Skin epidermis (tissue), 12 donors: Measurements from ENCODE around the gene NLRP1.

Experiments used
- H3K27ac ChIP-seq, 21 experiments: fragments of 200-600 bp; sonication (generic) in 11 of 21; one replicate each; pipeline ENCODE4 v1.5.0; 2020; ENCODE audit warnings: mild to moderate bottlenecking in 3 of 21, inconsistent platforms in 2 of 21, moderate library complexity in 2 of 21
- H3K4me3 ChIP-seq, 7 experiments: fragments of 200-600 bp; sonication (generic) in 2 of 7; one replicate each; pipeline ENCODE4 v1.5.0; 2020; ENCODE audit warnings: inconsistent platforms in 2 of 7, mild to moderate bottlenecking in 2 of 7, moderate library complexity in 1 of 7

The NLRP1 gene

DNA sequence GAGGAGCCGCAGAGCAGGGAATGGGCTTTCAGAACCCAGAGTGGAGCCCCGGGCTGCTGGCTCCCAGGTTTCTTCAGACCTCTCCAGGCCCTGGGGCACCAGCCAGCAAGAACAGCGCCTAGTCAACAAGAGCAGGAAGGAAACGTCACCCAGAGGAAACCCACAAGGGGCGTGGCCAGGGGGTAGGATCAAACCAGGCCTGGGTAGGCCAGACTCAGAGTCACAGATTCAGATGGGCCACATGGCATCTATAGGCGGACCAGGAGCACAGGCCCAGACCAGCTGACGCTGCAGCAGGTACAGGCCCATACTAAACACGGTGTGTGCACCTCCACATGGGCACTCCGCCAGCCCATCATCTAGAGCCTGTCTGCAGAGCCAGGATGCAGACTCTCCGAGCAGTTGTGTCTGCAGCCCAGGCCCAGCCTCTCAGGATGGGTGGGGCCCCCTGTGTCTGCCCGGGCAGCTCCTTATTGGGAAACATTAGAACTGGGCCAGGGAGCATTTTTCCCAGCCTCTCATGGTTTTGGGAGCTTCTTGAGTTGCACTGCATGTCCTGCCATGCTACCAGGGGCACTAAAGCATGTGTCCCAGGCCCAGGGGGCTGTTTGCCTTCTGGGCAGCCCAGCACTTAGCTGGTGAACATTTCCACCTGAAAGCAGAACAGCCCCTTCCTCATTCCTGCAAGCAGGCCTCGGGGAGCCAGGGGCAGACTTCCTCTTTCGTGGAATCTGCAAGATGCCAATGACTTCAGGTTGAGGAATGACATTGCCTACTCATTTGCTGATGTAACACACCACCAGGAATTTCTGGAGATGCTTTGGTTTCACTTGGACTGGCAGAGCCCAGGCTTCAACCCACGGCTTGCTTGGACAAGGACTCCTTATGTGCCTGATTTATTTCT lies at the start of gene NLRP1:
NLRP1 (minus strand) TSS at position 127 of the 904 bp plus-strand sequence. CDS start 552 bp downstream, outside the sequence.
- H3K27ac ChIP-seq: peak within 1 kb of the TSS; percentile 64 to 99 (median 92)
- peak within 1 kb of the TSS; percentile 47 to 67 (median 54) for H3K4me3 ChIP-seq

- Histone ChIP-seq H3K27ac (no peak overlapping the region), H3K4me3 (no peak overlapping the region)
Measured at GRCh38 chr17:5631958-5632590, 47.8 kb upstream of the NLRP1 start.

- no peak overlapping the region for H3K27ac ChIP-seq
- H3K4me3 ChIP-seq: no peak overlapping the region
Measured at GRCh38 chr17:5630434-5630833, 46.1 kb upstream of the NLRP1 start.

- Histone ChIP-seq H3K27ac (no peak overlapping the region), H3K4me3 (no peak overlapping the region)
Measured at GRCh38 chr17:5629128-5629527, 44.8 kb upstream of the NLRP1 start.

- H3K27ac ChIP-seq: no peak overlapping the region
- H3K4me3 ChIP-seq: no peak overlapping the region
Measured at GRCh38 chr17:5628262-5628661, 44.0 kb upstream of the NLRP1 start.

GRCh38 chr17:5624211-5624610 lies 39.9 kb upstream of the NLRP1 start:
- Histone ChIP-seq H3K27ac (no peak overlapping the region), H3K4me3 (no peak overlapping the region)

DNA sequence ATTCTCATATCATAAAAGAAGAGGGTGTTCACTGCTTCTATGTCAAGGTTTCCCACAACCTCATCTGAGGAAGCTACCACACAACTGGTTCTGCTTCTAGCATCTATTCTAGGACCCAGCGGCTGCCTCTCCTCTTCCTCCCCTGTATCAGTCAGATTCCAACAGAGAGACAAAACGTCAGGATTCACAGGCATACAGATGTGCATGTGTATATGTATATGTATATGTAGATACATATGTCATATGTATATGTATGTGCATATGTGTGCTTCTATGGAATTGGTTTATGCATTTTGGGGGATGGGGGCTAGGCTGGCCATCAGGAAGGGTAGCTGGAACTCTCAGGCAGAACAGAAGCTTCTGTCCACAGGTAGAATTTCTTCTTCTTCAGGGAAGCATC lies 37.4 kb upstream of the NLRP1 start:
- no peak overlapping the region for H3K4me3 ChIP-seq
- no peak overlapping the region for H3K27ac ChIP-seq

GRCh38 chr17:5621026-5621425 lies 36.7 kb upstream of the NLRP1 start:
- H3K27ac ChIP-seq: no peak overlapping the region
- H3K4me3 ChIP-seq: no peak overlapping the region

DNA sequence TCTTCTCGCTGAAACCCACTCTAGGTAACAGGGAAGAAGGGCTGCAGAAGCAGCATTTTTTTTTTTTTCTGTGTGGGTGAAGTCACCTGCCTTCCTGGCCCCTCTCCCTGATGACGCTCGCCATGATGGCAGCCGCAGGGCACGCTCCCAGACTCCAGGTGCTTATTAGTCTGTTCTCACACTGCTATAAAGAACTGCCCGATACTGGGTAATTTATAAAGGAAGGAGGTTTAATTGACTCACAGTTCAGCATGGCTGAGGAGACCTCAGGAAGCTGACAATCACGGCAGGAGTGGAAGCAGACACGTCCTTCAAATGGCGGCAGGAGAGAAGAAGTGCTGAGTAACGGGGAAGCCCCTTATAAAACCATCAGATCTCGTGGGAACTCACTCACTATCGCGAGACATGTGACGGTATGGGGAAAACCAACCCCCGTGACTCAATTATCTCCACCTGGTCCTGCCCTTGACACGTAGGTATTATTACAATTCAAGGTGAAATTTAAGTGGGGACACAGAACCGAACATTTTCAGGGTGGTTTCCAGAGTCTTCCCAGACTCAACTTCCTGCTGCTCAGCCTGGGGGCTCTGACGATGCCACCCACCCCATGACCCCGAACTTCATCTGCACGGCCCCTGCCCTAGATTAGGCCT lies 34.9 kb upstream of the NLRP1 start:
- H3K4me3 ChIP-seq: no peak overlapping the region
- no peak overlapping the region for H3K27ac ChIP-seq

DNA sequence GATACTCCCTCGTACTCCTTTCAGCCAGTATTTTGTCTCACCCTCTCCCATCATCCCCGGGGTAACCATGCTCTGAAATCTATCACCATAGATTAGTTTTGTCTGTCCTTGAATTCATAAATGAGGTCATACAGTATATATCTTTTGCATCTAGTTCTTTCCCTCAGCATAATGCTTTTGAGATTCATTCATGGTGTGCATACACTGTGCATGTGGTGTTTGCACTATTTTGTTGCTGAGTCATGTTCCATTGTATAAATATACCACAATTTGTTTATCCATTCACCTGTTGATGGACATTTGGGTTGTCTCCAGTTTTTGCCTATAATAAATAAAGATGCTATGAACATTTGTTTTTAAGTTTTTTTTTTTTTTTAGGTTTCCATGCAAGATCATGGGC lies 34.2 kb upstream of the NLRP1 start:
- H3K27ac ChIP-seq: no peak overlapping the region
- H3K4me3 ChIP-seq: no peak overlapping the region

DNA sequence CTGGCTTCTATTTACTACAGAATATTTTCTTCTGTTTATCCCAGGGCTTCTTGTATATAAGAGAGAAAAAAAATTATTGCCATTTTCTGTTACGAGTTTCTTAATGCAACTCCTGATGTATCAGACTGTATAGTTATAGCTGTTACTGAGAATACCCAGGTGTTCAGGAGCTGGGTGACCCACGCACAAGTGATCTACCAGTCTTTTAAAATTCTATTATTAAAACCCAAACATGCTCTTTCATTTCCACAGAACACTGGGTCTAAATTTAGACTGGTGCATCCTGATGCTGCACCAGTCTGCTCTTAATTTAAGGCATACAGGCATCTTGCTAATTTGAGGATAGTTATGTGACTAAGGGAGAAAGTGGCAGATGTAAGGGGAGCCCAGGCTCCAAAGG lies 31.2 kb upstream of the NLRP1 start:
- Histone ChIP-seq H3K4me3 (no peak overlapping the region), H3K27ac (no peak overlapping the region)

GRCh38 chr17:5610956-5611355 lies 26.6 kb upstream of the NLRP1 start:
- H3K27ac ChIP-seq: no peak overlapping the region

GRCh38 chr17:5608399-5609112 lies 24.2 kb upstream of the NLRP1 start:
- H3K4me3 ChIP-seq: no peak overlapping the region
- H3K27ac ChIP-seq: no peak overlapping the region

More at GRCh38 chr17:5610956-5611355, 26.6 kb upstream of the NLRP1 start:
- no peak overlapping the region for H3K4me3 ChIP-seq

- no peak overlapping the region for H3K27ac ChIP-seq
- no peak overlapping the region for H3K4me3 ChIP-seq
Measured at GRCh38 chr17:5607946-5608345, 23.6 kb upstream of the NLRP1 start.

DNA sequence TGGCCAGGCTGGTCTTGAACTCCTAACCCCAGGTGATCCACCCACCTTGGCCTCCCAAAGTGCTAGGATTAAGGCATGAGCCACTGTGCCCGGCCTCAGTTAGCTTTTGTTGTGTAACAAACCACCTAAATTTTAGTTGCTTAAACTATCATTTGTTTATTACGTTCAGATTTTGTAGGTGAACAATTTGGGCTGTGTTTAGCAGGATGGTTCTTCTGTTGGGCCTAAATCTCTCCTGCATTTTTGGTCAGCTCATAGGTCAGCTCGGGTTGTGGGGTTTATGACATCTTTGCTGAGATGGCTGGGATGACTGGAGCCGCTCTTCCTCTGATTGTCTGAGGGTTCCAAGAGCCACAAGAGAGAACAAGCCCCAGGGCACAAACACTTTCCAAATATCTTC lies 21.1 kb upstream of the NLRP1 start:
- no peak overlapping the region for H3K27ac ChIP-seq

DNA sequence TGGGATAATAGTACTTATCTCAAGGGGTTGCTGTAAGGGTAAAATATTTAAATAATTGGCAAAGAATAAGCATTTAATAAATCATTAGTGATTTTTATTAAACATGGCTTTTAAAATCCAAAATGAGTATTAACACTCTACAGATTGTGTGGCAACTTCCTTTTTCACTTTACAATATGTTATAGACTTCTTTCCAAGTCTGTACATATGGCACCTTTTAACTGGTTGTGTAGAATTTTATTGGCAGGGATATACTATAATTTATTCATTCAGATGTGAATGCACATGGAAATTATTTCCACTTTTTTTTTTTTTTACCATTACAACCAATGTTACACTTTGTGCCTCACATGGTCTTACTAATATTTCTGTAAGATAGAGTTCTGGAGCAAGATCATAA lies 15.7 kb upstream of the NLRP1 start:
- Histone ChIP-seq H3K27ac (no peak overlapping the region), H3K4me3 (no peak overlapping the region)

More for the DNA sequence above, 21.1 kb upstream of the NLRP1 start:
- no peak overlapping the region for H3K4me3 ChIP-seq

- Histone ChIP-seq H3K4me3 (no peak overlapping the region), H3K27ac (no peak overlapping the region)
Measured at GRCh38 chr17:5598457-5598856, 14.1 kb upstream of the NLRP1 start.

GRCh38 chr17:5596421-5596820 lies 12.1 kb upstream of the NLRP1 start:
- no peak overlapping the region for H3K27ac ChIP-seq
- no peak overlapping the region for H3K4me3 ChIP-seq

- Histone ChIP-seq H3K4me3 (no peak overlapping the region), H3K27ac (no peak overlapping the region)
Measured at GRCh38 chr17:5595831-5596230, 11.5 kb upstream of the NLRP1 start.

- no peak overlapping the region for H3K27ac ChIP-seq
- H3K4me3 ChIP-seq: no peak overlapping the region
Measured at GRCh38 chr17:5592382-5592781, 8.1 kb upstream of the NLRP1 start.
